DMS 273 treated with DMSO at 0.1 percent for 48 hours (cell line): ENCODE measurements around the gene P2RX1.

ENCODE experiments used
- DNase-seq: peaks from one replicate; lab custom pipeline; 2025; lab: John Stamatoyannopoulos, UW

The P2RX1 gene

GRCh38 chr17:3887804-3888203 is 28.5 kb downstream of the P2RX1 start:
- DNase-seq, result no peak

GRCh38 chr17:3887394-3887793 is 28.9 kb downstream of the P2RX1 start:
- DNase-seq, result no peak

- DNase-seq, result no peak
Observed at GRCh38 chr17:3886776-3887175, 29.5 kb downstream of the P2RX1 start.

- no peak for DNase-seq
Observed at GRCh38 chr17:3885970-3886369, 30.3 kb downstream of the P2RX1 start.

- peak; percentile 36 for DNase-seq
Observed at GRCh38 chr17:3885271-3885670, 31.0 kb downstream of the P2RX1 start.

GRCh38 chr17:3884188-3884587 is 32.1 kb downstream of the P2RX1 start:
- no peak for DNase-seq

GRCh38 chr17:3882276-3882675 is 34.0 kb downstream of the P2RX1 start:
- no peak for DNase-seq

GRCh38 chr17:3880983-3881382 is 35.3 kb downstream of the P2RX1 start:
- DNase-seq, result no peak

- DNase-seq, result peak; percentile 35
Observed at GRCh38 chr17:3879591-3880417, 36.5 kb downstream of the P2RX1 start.

- peak; percentile 98 for DNase-seq
Observed at GRCh38 chr17:3879186-3879585, 37.1 kb downstream of the P2RX1 start.

GRCh38 chr17:3877220-3877619 is 39.0 kb downstream of the P2RX1 start:
- DNase-seq, result no peak

GRCh38 chr17:3875317-3875716 is 40.9 kb downstream of the P2RX1 start:
- no peak for DNase-seq

- no peak for DNase-seq
Observed at GRCh38 chr17:3873862-3874261, 42.4 kb downstream of the P2RX1 start.

- DNase-seq, result no peak
Observed at GRCh38 chr17:3870871-3871306, 45.4 kb downstream of the P2RX1 start.

GRCh38 chr17:3867606-3868005 is 48.7 kb downstream of the P2RX1 start:
- no peak for DNase-seq

GRCh38 chr17:3867106-3867505 is 49.2 kb downstream of the P2RX1 start:
- DNase-seq, result no peak

- no peak for DNase-seq
Observed at GRCh38 chr17:3866276-3866675, 50.0 kb downstream of the P2RX1 start.

- no peak for DNase-seq
Observed at GRCh38 chr17:3865176-3865575, 51.1 kb downstream of the P2RX1 start.

GRCh38 chr17:3864534-3864933 is 51.7 kb downstream of the P2RX1 start:
- DNase-seq, result no peak

- no peak for DNase-seq
Observed at GRCh38 chr17:3861761-3862681, 54.2 kb downstream of the P2RX1 start.

GRCh38 chr17:3860939-3861700 is 55.1 kb downstream of the P2RX1 start:
- DNase-seq, result no peak

- no peak for DNase-seq
Observed at GRCh38 chr17:3859940-3860339, 56.3 kb downstream of the P2RX1 start.
